MM.1S (cell line): ENCODE measurements around the gene NOL4L.

Experiments used
- DNase-seq: peaks from one replicate; pipeline ENCODE4 v3.0.0-alpha.2; 2015
- H2AFZ ChIP-seq: fragments of 300-600 bp; sonication (generic); 2 replicates; pipeline ENCODE4 v1.6.0; 2016; ENCODE audit warnings: antibody characterized with exemption, low read length
- H3F3A ChIP-seq: fragments of 300-600 bp; sonication (generic); 2 replicates; pipeline ENCODE4 v1.6.1; 2016; ENCODE audit warnings: mild to moderate bottlenecking, antibody characterized with exemption, low read length, moderate library complexity, mixed read lengths; ENCODE audit not compliant: insufficient read depth
- H3K27ac ChIP-seq: fragments of 300-600 bp; sonication (generic); 2 replicates; pipeline ENCODE4 v1.5.1; 2016; ENCODE audit warnings: mild to moderate bottlenecking, low read length
- H3K27me3 ChIP-seq: fragments of 300-600 bp; sonication (generic); replicated peaks from 2 replicates; pipeline ENCODE4 v1.6.0; 2016; ENCODE audit warnings: low read length; ENCODE audit not compliant: insufficient read depth
- H3K36me3 ChIP-seq: fragments of 300-600 bp; sonication (generic); replicated peaks from 2 replicates; pipeline ENCODE4 v1.6.1; 2016; ENCODE audit warnings: mild to moderate bottlenecking, low read length, mixed read lengths; ENCODE audit not compliant: insufficient read depth
- H3K4me1 ChIP-seq: fragments of 300-600 bp; sonication (generic); 2 replicates; pipeline ENCODE4 v1.6.1; 2016; ENCODE audit warnings: low read length, mixed read lengths
- H3K4me2 ChIP-seq: fragments of 300-600 bp; sonication (generic); 2 replicates; pipeline ENCODE4 v1.6.0; 2016; ENCODE audit warnings: low read depth, low read length
- H3K4me3 ChIP-seq: fragments of 300-600 bp; sonication (generic); 2 replicates; pipeline ENCODE4 v1.5.1; 2016; ENCODE audit warnings: low read length, mixed read lengths
- H3K79me2 ChIP-seq: fragments of 300-600 bp; sonication (generic); 2 replicates; pipeline ENCODE4 v1.6.1; 2016; ENCODE audit warnings: mixed run types, low read length, mixed read lengths
- H3K9ac ChIP-seq: fragments of 300-600 bp; sonication (generic); 2 replicates; pipeline ENCODE4 v1.6.1; 2016; ENCODE audit warnings: low read length, mixed read lengths
- H3K9me2 ChIP-seq: fragments of 300-600 bp; sonication (generic); replicated peaks from 2 replicates; pipeline ENCODE4 v1.6.1; 2016; ENCODE audit warnings: mild to moderate bottlenecking, low read length, mixed read lengths; ENCODE audit not compliant: insufficient read depth
- H3K9me3 ChIP-seq: fragments of 300-600 bp; sonication (generic); replicated peaks from 2 replicates; pipeline ENCODE4 v1.6.1; 2016; ENCODE audit warnings: mild to moderate bottlenecking, low read length, mixed read lengths; ENCODE audit not compliant: insufficient read depth
- H4K20me1 ChIP-seq: fragments of 300-600 bp; sonication (generic); 2 replicates; pipeline ENCODE4 v1.6.1; 2016; ENCODE audit warnings: mild to moderate bottlenecking, low read length, moderate library complexity, mixed read lengths; ENCODE audit not compliant: insufficient read depth
- EZH2 ChIP-seq: fragments of 300-600 bp; sonication (generic); optimal IDR thresholded peaks from 2 replicates; pipeline ENCODE3; 2017; ENCODE audit warnings: low read depth, mild to moderate bottlenecking, antibody characterized with exemption, low read length, mixed read lengths
- EZH2phosphoT487 ChIP-seq: fragments of 300-600 bp; sonication (generic); IDR thresholded peaks from 2 replicates; pipeline ENCODE4 v1.6.1; 2018; ENCODE audit warnings: antibody characterized with exemption, low read length
- TF ChIP-seq, protein P1 (sequence below): fragments of 300-600 bp; sonication (generic); IDR thresholded peaks from 2 replicates; pipeline ENCODE4 v1.5.1; 2016; ENCODE audit warnings: antibody characterized with exemption, low read length, mixed read lengths

The NOL4L gene

DNA sequence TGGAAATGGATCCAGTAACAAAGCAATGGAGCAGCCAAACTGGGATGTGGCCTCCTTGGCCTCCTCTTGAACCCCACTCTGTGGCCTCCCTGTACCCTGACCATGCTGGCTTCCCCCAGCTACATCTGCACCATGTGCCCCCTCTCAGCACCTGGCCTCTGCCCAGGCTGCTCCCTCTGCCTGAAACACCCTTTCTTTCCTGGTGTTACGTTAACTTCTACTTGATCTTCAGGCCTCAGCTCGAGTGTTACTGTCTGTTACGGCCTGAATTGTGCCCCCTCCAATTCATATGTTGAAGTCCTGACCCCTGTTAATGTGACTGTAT is 30.2 kb downstream of the NOL4L start:
- no peaks in the 10 kb centered on the region for H3F3A ChIP-seq
- no peak overlapping the region for H3K4me2 ChIP-seq
- TF ChIP-seq, protein P1, sequence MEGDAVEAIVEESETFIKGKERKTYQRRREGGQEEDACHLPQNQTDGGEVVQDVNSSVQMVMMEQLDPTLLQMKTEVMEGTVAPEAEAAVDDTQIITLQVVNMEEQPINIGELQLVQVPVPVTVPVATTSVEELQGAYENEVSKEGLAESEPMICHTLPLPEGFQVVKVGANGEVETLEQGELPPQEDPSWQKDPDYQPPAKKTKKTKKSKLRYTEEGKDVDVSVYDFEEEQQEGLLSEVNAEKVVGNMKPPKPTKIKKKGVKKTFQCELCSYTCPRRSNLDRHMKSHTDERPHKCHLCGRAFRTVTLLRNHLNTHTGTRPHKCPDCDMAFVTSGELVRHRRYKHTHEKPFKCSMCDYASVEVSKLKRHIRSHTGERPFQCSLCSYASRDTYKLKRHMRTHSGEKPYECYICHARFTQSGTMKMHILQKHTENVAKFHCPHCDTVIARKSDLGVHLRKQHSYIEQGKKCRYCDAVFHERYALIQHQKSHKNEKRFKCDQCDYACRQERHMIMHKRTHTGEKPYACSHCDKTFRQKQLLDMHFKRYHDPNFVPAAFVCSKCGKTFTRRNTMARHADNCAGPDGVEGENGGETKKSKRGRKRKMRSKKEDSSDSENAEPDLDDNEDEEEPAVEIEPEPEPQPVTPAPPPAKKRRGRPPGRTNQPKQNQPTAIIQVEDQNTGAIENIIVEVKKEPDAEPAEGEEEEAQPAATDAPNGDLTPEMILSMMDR, result no peak
- TF ChIP-seq EZH2 (no peak), EZH2phosphoT487 (no peak)
- no peak for DNase-seq
- H3K4me3 ChIP-seq, result no peak overlapping the region
- no peak overlapping the region for H3K27ac ChIP-seq
- no peaks in the 10 kb centered on the region for H3K9me3 ChIP-seq
- H3K9me2 ChIP-seq, result no peaks in the 10 kb centered on the region
- no peaks in the 10 kb centered on the region for H4K20me1 ChIP-seq
- H3K27me3 ChIP-seq, result no peaks in the 10 kb centered on the region
- H3K79me2 ChIP-seq, result no peaks in the 10 kb centered on the region
- H3K36me3 ChIP-seq, result no peaks in the 10 kb centered on the region
- H3K4me1 ChIP-seq, result no peaks in the 10 kb centered on the region
- H3K9ac ChIP-seq, result no peak overlapping the region
- H2AFZ ChIP-seq, result no peak overlapping the region

DNA sequence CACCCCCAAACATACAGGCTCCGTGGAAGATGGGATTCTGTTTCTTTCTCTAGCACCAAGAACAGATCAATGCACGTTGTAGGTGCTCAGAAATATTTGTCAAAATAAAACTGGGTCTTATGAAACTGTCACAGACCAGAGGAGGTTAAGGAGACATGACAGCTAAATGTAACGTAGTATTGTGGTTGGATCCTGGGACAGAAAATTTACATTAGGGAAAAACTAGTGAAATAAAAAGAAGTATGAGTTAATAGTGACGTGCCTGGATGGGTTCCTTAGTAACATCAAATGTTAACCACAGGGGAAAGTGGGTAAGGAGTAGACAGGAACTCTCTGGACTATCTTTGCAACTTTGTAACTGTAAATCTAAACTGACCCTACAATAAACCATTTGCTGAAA is 31.5 kb downstream of the NOL4L start:
- Histone ChIP-seq H3F3A (no peaks in the 10 kb centered on the region), H3K4me2 (no peak overlapping the region), H3K36me3 (no peaks in the 10 kb centered on the region), H4K20me1 (no peaks in the 10 kb centered on the region), H3K4me3 (no peak overlapping the region), H3K79me2 (no peaks in the 10 kb centered on the region), H3K4me1 (no peaks in the 10 kb centered on the region), H3K9me3 (no peaks in the 10 kb centered on the region), H3K9ac (no peak overlapping the region), H3K27ac (no peak overlapping the region), H3K27me3 (no peaks in the 10 kb centered on the region), H3K9me2 (no peaks in the 10 kb centered on the region), H2AFZ (no peak overlapping the region)
- TF ChIP-seq, protein P1, result no peak
- TF ChIP-seq EZH2phosphoT487 (no peak), EZH2 (no peak)
- no peak for DNase-seq

DNA sequence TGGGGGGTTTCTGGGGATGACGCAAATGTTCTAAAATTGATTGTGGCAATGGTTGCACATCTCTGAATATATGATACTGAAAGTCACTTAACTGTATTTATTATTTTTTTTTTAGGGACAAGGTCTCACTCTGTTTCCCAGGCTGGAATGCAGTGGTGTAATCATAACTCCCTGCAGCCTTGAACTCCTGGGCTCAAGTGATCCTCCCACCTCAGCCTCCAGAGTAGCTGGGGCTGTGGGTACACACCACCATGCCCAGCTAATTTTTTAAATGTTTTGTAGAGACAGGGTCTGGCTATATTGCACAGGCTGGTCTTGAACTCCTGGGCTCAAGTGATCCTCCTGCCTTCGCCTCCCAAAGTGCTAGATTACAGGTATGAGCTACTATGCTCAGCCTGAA is 33.4 kb downstream of the NOL4L start:
- DNase-seq, result no peak
- H3K27me3 ChIP-seq, result no peaks in the 10 kb centered on the region
- H3K4me1 ChIP-seq, result no peaks in the 10 kb centered on the region
- no peaks in the 10 kb centered on the region for H3K36me3 ChIP-seq
- H3K9me3 ChIP-seq, result no peaks in the 10 kb centered on the region
- H2AFZ ChIP-seq, result no peak overlapping the region
- H3K4me3 ChIP-seq, result no peak overlapping the region
- H3K9ac ChIP-seq, result no peak overlapping the region
- H4K20me1 ChIP-seq, result no peaks in the 10 kb centered on the region
- no peak overlapping the region for H3K4me2 ChIP-seq
- no peaks in the 10 kb centered on the region for H3F3A ChIP-seq
- no peaks in the 10 kb centered on the region for H3K79me2 ChIP-seq
- H3K27ac ChIP-seq, result no peak overlapping the region
- TF ChIP-seq, protein P1, result no peak
- TF ChIP-seq EZH2phosphoT487 (no peak), EZH2 (no peak)
- H3K9me2 ChIP-seq, result no peaks in the 10 kb centered on the region

DNA sequence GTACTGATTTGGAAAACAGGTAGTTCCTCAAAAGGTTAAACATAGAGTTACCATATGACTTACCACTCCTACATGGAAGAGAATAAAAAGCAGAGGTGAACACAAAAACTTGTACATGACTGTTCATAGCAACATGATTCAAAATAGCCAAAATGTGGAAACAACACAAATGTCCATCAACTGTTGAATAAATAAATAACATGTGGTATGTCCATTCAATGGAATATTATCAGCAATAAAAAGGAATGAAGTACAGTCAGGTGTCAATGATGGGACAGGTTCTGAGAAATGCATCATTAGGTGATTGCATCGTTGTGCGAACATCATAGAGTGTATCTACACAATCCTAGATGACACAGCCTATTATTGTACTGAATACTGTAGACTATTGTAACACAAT is 35.3 kb downstream of the NOL4L start:
- H4K20me1 ChIP-seq, result no peaks in the 10 kb centered on the region
- H3K4me1 ChIP-seq, result no peaks in the 10 kb centered on the region
- no peaks in the 10 kb centered on the region for H3K79me2 ChIP-seq
- no peak overlapping the region for H3K4me2 ChIP-seq
- H3F3A ChIP-seq, result no peaks in the 10 kb centered on the region
- no peak overlapping the region for H3K27ac ChIP-seq
- H3K9me3 ChIP-seq, result no peaks in the 10 kb centered on the region
- no peak for DNase-seq
- H3K4me3 ChIP-seq, result no peak overlapping the region
- no peaks in the 10 kb centered on the region for H3K36me3 ChIP-seq
- no peak overlapping the region for H2AFZ ChIP-seq
- H3K9me2 ChIP-seq, result no peaks in the 10 kb centered on the region
- no peak overlapping the region for H3K9ac ChIP-seq
- no peaks in the 10 kb centered on the region for H3K27me3 ChIP-seq
- TF ChIP-seq, protein P1, result no peak
- TF ChIP-seq EZH2, result no peak
